MM.1S (cell line): ENCODE measurements around the gene RNF130.
A peak's percentile ranks its signal among the peaks of the same experiment; 100 is the strongest.

Experiments
- DNase-seq: peaks from one replicate; pipeline ENCODE4 v3.0.0-alpha.2; 2015
- H2AFZ ChIP-seq: fragments of 300-600 bp; sonication (generic); 2 replicates; pipeline ENCODE4 v1.6.0; 2016; ENCODE audit warnings: antibody characterized with exemption, low read length
- H3F3A ChIP-seq: fragments of 300-600 bp; sonication (generic); 2 replicates; pipeline ENCODE4 v1.6.1; 2016; ENCODE audit warnings: mild to moderate bottlenecking, antibody characterized with exemption, low read length, moderate library complexity, mixed read lengths; ENCODE audit not compliant: insufficient read depth
- H3K27ac ChIP-seq: fragments of 300-600 bp; sonication (generic); 2 replicates; pipeline ENCODE4 v1.5.1; 2016; ENCODE audit warnings: mild to moderate bottlenecking, low read length
- H3K27me3 ChIP-seq: fragments of 300-600 bp; sonication (generic); replicated peaks from 2 replicates; pipeline ENCODE4 v1.6.0; 2016; ENCODE audit warnings: low read length; ENCODE audit not compliant: insufficient read depth
- H3K36me3 ChIP-seq: fragments of 300-600 bp; sonication (generic); replicated peaks from 2 replicates; pipeline ENCODE4 v1.6.1; 2016; ENCODE audit warnings: mild to moderate bottlenecking, low read length, mixed read lengths; ENCODE audit not compliant: insufficient read depth
- H3K4me1 ChIP-seq: fragments of 300-600 bp; sonication (generic); 2 replicates; pipeline ENCODE4 v1.6.1; 2016; ENCODE audit warnings: low read length, mixed read lengths
- H3K4me2 ChIP-seq: fragments of 300-600 bp; sonication (generic); 2 replicates; pipeline ENCODE4 v1.6.0; 2016; ENCODE audit warnings: low read depth, low read length
- H3K4me3 ChIP-seq: fragments of 300-600 bp; sonication (generic); 2 replicates; pipeline ENCODE4 v1.5.1; 2016; ENCODE audit warnings: low read length, mixed read lengths
- H3K79me2 ChIP-seq: fragments of 300-600 bp; sonication (generic); 2 replicates; pipeline ENCODE4 v1.6.1; 2016; ENCODE audit warnings: mixed run types, low read length, mixed read lengths
- H3K9ac ChIP-seq: fragments of 300-600 bp; sonication (generic); 2 replicates; pipeline ENCODE4 v1.6.1; 2016; ENCODE audit warnings: low read length, mixed read lengths
- H3K9me2 ChIP-seq: fragments of 300-600 bp; sonication (generic); replicated peaks from 2 replicates; pipeline ENCODE4 v1.6.1; 2016; ENCODE audit warnings: mild to moderate bottlenecking, low read length, mixed read lengths; ENCODE audit not compliant: insufficient read depth
- H3K9me3 ChIP-seq: fragments of 300-600 bp; sonication (generic); replicated peaks from 2 replicates; pipeline ENCODE4 v1.6.1; 2016; ENCODE audit warnings: mild to moderate bottlenecking, low read length, mixed read lengths; ENCODE audit not compliant: insufficient read depth
- H4K20me1 ChIP-seq: fragments of 300-600 bp; sonication (generic); 2 replicates; pipeline ENCODE4 v1.6.1; 2016; ENCODE audit warnings: mild to moderate bottlenecking, low read length, moderate library complexity, mixed read lengths; ENCODE audit not compliant: insufficient read depth
- EZH2 ChIP-seq: fragments of 300-600 bp; sonication (generic); optimal IDR thresholded peaks from 2 replicates; pipeline ENCODE3; 2017; ENCODE audit warnings: low read depth, mild to moderate bottlenecking, antibody characterized with exemption, low read length, mixed read lengths
- EZH2phosphoT487 ChIP-seq: fragments of 300-600 bp; sonication (generic); IDR thresholded peaks from 2 replicates; pipeline ENCODE4 v1.6.1; 2018; ENCODE audit warnings: antibody characterized with exemption, low read length
- TF ChIP-seq, protein P1 (sequence below): fragments of 300-600 bp; sonication (generic); IDR thresholded peaks from 2 replicates; pipeline ENCODE4 v1.5.1; 2016; ENCODE audit warnings: antibody characterized with exemption, low read length, mixed read lengths

Gene RNF130

DNA sequence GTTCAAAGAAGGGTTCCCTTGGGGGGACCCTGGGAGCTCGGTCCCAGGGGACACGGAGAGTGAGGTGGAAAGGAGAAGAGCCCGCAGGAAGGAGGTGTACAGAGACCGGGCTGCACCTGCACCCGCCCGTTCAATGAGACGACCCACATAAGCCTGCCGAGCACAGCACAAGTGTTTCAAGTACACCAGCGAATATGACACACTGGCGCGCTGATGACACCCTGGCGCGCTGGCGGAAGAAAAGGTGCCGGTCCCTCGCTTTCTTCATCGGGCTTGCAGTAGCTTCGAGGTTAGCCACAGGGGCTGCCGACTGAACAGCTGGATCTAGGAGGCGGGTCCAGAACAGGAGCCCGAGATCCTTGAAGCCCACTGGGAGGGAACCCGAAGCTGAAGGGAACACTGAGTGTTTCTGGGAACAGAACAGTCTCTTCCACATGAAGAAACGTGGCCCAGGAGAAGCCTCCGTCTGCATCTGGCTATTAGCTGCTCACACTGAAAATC, 165.2 kb downstream of the RNF130 start:
- no peak overlapping the region for H3K27ac ChIP-seq
- no peaks in the 10 kb centered on the region for H3K9me2 ChIP-seq
- H3K9me3 ChIP-seq: no peaks in the 10 kb centered on the region
- no peak for DNase-seq
- H3K4me2 ChIP-seq: peak overlapping the region; percentile 92
- H2AFZ ChIP-seq: no peak overlapping the region
- no peaks in the 10 kb centered on the region; the same call in 1 of the 2 replicates for H3K36me3 ChIP-seq
- peaks cover 4% of the 10 kb centered on the region; the same call in 1 of the 2 replicates for H3K4me1 ChIP-seq
- no peaks in the 10 kb centered on the region for H3K27me3 ChIP-seq
- no peak overlapping the region for H3K9ac ChIP-seq
- peaks cover 15% of the 10 kb centered on the region for H3K79me2 ChIP-seq
- no peaks in the 10 kb centered on the region for H4K20me1 ChIP-seq
- peak overlapping the region; percentile 64; the same call in 1 of the 2 replicates for H3K4me3 ChIP-seq
- no peaks in the 10 kb centered on the region for H3F3A ChIP-seq
- TF ChIP-seq EZH2: no peak
- TF ChIP-seq, protein P1, sequence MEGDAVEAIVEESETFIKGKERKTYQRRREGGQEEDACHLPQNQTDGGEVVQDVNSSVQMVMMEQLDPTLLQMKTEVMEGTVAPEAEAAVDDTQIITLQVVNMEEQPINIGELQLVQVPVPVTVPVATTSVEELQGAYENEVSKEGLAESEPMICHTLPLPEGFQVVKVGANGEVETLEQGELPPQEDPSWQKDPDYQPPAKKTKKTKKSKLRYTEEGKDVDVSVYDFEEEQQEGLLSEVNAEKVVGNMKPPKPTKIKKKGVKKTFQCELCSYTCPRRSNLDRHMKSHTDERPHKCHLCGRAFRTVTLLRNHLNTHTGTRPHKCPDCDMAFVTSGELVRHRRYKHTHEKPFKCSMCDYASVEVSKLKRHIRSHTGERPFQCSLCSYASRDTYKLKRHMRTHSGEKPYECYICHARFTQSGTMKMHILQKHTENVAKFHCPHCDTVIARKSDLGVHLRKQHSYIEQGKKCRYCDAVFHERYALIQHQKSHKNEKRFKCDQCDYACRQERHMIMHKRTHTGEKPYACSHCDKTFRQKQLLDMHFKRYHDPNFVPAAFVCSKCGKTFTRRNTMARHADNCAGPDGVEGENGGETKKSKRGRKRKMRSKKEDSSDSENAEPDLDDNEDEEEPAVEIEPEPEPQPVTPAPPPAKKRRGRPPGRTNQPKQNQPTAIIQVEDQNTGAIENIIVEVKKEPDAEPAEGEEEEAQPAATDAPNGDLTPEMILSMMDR: no peak
- no peak for TF ChIP-seq EZH2phosphoT487

DNA sequence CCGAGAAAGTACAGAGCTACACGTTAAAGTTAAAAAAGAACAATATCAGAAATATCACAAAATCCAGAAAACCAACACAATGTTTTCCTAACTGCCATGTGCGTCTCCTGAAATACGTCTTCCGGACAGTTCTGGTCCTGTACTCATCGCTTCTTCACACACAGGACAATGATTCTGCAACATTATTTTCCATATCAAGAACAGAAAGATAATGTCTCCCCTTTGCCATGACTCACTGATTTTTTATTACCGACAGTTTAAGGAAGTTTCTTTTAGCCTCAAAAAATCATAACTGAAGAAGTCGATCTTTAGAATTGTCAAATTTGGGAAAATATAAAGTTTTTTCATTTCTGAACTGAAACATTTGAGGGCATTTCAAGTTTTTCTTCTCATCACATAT, 166.4 kb downstream of the RNF130 start:
- peaks cover 15% of the 10 kb centered on the region for H3K79me2 ChIP-seq
- H2AFZ ChIP-seq: no peak overlapping the region
- H3K27ac ChIP-seq: no peak overlapping the region
- H3K4me3 ChIP-seq: no peak overlapping the region
- H3K27me3 ChIP-seq: no peaks in the 10 kb centered on the region
- H3K4me2 ChIP-seq: no peak overlapping the region
- no peaks in the 10 kb centered on the region for H4K20me1 ChIP-seq
- H3K4me1 ChIP-seq: peaks cover 4% of the 10 kb centered on the region; the same call in 1 of the 2 replicates
- H3K9me2 ChIP-seq: no peaks in the 10 kb centered on the region
- H3F3A ChIP-seq: no peaks in the 10 kb centered on the region
- no peak for DNase-seq
- TF ChIP-seq EZH2: no peak
- TF ChIP-seq EZH2phosphoT487: no peak
- TF ChIP-seq, protein P1: no peak
- H3K9me3 ChIP-seq: no peaks in the 10 kb centered on the region
- H3K36me3 ChIP-seq: no peaks in the 10 kb centered on the region; the same call in 1 of the 2 replicates
- no peak overlapping the region for H3K9ac ChIP-seq
